Cortex of kidney (tissue), 1 donor: ENCODE data around the gene UROC1.

ENCODE experiments used
- DNase-seq: peaks from one replicate; lab custom pipeline; 2025; lab: John Stamatoyannopoulos, UW

Gene UROC1

DNA sequence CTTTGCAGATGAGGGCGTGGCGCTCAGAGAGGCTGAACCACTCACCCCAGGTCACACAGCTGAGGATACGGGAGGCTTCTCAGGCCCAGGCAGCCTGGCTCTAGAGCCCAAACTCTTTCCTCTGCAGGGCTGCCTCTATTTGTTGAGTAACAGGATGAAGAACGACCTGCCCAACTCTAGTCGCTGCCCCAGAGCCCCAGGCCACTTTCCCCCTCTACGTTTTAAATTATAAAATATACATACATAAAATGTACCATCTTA lies 22.7 kb downstream of the UROC1 start:
- no peak for DNase-seq

DNA sequence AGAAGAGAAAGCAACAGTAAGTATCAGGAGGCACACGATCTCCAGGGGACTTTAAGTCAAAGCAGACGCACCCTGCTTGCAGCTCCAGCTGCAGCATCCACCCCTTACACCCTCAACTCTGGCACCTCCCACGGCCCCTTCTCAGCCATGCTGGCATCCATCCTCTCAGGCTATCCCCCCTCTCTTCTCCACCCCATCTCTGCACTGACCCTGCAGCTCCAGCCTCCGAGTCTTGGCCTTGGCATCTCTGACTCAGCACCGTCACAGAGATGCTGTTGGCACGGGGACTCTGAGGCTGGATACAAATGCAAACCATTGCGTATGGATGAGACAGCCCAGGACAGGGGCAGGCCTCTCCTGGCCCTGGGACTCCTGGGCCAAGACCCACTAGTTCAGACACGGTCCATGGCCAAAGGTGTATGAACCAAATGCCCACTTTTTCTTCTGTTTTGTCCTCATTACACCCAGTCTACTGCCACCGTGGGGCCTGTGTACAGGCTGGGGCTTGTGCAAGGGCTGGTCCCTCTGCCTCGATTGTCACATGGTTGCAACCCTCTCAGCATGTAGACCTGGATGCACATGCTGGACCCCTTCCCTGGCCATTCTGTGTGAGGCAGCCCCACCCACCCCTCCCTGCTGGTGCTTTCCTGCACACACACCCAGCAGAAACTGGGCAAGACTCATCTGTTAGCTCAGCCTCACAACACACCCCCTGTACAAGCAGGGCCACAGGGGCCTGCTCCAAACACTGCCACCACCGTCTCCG lies 23.2 kb downstream of the UROC1 start:
- no peak for DNase-seq

DNA sequence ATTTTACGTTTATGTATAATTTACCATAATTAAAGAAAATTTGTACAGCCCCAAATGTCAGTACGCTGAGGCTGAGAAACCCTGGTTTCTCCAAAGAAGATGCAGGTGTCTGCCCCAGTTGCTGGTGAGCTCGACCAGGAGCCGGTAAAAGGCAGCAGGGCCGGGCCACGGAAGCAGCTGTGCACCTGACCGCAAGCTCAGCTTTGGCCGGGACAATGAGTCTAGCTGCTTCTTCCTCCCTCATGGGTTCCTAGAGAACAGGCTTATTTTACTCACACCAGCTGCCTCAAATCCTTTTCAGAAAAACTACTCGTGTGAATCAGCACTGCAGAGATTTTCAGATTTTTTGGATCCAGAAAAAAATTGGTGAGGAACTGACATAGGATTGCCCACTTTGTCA lies 23.8 kb downstream of the UROC1 start:
- no peak for DNase-seq

DNA sequence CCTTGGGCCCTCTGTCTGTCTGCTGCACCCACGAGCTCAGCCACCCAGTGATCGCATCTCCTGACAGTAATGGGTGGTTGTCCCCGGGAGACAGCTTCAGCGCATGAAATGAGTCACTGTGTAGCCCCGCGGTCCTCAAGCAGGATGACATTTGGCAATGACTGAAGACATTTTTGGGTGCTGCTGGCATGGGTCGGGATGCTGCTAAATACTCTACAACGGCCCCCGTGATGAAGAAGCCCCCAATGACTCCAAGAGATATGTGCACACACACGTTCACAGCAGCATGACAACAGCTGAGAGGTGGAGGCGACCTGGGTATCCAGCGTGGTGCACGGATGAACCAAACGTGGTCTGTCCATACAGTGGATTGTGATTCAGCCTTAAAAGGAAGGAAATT lies 24.5 kb downstream of the UROC1 start:
- no peak for DNase-seq

DNA sequence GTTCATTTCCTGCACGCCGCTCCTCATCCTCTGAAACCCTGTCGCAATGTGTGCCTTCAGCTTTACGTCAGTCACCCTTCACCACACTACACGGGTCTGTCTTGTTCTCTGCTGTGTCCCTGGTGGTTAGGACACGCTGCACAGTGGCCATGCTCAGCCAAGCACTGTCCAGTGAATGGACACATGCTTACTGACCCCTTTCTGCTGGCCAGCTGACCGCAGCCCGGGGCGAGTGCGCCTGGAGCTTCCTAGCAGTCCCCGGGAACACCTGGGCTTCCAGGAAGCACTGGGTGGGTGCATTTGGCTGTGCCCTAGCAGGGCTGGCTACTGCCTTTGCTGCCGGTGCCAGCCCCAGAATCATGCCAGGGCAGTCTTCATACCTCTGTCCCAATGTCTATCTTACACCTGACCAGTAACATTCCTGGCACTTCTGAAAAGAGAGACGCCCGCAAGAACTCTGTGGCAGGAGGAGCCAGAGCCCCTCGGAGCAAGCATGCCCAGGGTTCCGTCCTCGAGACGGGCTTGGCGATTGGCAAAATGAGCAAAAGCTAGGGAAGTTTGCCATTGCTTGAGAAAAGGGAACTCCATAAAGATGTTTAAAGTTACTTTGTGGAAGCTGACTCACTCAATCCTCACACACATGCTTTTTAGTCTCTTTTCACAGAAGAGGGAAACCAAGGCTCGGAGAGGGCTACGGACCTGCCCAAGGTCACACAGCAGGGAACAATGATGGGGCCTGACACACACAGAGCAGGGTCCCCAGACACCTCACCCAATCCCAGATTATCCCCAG lies 26.2 kb downstream of the UROC1 start:
- no peak for DNase-seq

DNA sequence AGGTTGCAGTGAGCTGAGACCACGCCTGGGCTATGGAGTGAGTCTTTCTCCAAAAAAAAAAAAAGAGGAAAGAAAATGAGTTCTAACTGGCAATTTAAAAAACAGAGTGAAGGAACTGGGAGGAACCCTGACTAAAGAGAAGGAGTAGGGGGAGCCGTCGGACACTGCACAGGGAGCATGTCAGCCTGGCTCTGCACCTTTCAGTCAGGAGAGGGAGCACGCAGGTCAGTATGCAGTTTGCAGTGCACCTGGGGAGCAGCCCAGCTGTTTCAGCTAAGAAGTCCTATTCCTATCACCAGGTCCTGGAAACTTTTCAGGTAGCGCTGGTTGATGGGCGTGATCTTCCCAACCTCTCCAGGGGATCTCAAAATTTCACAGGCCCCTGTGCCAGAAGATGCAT lies 27.0 kb downstream of the UROC1 start:
- no peak for DNase-seq

DNA sequence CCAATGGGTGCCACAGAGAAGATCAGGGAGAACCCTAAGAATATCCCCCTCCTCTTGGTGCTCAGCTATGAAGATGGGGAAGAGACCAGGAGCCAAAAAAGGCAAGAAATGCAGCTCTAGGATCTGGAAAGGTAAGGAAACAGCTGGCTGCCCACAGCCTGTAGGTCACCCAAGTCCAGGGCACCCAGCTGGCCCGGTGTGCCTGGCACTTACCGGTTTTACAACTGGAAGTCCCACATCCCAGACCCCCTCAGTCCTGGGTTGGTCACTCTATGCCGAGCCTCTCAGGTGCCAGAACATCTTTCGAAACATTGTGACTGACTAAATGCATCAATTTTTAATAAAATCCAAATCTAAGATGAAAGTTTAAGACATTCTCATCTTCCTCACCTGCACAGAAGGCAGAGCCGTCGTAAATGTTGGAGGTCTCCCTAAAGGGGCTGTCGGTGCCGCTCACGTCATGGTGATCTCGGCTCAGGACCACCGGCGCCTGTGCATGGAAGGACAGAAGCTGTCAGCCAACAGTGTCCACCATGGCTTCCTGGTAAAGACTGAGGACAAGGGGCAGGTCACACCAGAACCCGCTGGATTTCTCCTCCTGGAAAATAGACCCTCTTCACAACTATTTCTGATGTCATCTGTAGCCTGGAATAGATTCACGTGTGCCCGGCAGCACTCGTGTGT lies 28.5 kb downstream of the UROC1 start:
- DNase-seq: no peak

DNA sequence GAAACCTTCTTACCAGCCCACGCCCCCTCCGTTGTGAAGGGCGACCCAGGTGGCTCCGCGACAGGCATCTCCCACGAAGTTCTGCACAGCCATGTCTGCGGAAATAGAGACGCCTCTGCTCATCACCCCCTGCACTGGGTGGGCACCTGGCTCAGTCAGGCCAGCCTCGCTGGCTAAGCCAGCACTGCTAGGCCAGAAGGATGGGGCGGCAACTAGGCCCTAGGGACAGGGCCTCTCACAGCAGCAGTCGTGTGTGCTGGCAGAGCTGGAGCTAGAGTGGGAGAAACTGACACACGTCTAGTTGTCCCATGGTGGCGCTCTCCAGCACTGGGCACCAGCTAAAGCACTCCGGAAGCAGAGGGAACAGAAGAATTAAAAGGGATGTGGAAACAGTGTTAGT lies 29.4 kb downstream of the UROC1 start:
- DNase-seq: no peak

DNA sequence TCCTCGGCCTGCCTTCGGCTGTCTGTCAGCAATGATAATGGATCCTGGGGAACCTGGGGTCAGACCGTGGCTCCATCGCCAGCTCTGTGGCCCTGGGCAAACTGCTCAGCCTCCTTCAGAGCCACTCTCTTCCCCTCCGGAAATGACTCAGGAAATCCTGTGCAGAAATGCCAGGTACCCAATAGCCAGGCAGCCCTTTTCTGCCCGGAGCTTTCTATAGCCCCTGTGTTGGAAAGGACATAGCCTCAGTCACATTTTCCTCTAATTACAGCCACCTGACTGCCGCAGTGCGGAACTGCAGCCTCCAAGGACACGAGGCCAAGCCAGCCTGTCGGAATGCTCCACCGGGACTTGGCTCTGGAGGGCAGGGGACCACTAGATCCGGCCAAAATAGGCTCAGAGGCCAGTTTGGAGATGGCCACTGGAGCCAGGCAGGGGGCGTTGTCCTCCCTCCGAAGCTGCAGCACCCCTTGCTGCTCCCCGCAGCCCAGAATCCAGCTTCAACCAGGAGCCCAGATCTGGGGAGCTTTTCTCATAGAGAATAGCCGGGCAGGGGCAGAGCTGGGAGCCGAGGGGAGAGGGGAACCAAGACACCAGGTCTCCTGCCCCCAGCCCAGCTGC lies 30.3 kb downstream of the UROC1 start:
- DNase-seq: no peak

DNA sequence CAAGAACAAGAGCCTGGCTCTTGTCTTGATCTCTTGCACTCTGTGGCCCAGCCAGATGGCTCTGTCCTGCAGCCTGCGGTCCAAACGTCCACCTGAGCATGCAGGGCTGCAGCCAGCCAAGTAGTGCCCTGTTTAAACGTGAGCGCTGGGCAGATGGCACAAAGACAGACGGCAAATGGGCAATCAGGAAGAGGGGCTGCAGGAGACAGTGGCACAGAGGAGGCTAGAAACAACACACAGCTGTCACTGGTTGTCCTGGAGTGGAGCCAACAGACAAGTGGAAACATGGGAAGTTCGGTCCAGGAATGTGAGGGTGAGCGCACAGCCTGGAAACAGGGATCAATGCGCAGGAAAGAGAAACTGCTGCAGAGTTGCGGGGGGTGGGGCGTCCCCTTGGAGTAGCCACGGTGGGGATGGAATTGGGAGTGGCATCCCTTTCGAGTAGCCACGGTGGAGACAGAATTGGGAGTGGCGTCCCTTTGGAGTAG lies 31.2 kb downstream of the UROC1 start:
- no peak for DNase-seq

DNA sequence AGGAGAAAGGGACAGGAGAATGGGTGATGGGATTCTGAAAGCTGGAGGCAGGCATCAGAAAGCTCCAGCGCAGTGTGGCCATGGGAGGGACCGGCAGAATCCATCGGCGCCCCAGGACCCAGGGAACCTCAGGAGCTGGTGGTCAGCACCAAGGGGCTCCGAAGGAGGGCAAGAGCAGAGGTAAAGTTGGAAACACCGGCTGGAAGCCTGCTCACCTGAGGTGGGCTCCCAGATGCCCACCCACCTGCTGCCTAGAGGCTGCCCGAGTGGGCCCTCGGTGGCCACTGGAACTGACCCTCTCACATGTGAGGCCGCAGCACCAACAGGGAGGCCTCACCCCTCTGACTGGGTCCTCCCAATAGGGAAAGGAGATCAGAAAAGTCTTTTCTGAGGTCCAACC lies 31.6 kb downstream of the UROC1 start:
- no peak for DNase-seq

DNA sequence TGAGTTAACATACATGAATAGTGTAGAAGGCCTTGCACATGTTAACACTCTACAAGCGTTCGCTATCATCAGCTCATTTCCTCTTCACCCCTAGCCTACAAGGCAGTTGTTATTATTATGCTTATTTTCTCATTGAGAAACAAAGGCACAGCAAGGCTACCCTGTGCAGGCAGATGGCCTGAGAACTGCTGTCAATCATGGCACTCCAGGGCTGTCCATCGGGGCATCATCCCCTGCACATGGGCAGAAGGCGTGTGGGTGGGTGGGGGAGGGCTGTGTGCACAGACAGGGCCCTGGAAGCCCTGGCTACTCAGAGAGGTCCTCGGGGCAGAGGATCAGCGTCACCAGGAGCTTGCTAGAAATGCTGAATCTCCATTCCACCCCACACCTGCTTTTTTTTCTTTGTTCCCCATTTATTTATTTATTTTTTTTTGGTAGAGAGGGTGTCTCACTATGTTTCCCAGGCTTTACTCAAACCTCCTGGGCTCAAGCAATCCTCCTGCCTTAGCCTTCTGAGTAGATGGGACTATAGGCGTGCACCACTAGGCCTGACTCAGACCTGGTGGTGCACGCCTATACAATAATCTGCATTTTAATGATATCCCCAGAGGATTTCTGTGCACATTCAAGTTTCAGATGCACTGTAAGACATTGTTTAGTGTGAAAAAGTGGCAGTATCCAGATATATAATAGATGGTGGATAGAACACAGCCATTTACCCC lies 32.2 kb downstream of the UROC1 start:
- DNase-seq: no peak

DNA sequence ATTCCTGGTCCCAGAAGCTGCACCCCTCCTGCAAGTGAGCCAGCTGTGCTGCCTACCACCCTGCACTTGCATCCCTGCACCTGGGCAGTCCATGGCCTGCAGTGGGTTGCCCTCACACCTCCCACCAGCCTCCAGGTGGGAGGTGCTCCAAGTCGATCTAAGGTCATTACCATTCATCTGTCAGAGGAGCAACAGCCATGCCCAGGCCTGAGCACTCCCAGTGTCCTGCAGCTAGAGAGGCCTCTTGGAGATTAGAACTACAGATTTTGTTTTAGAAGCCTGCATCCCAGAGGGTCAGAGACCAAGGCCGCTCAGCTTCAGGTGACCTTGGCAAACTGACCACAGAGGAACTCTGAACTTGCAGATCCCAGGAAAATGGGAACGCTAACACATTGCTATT lies 32.9 kb downstream of the UROC1 start:
- DNase-seq: no peak

DNA sequence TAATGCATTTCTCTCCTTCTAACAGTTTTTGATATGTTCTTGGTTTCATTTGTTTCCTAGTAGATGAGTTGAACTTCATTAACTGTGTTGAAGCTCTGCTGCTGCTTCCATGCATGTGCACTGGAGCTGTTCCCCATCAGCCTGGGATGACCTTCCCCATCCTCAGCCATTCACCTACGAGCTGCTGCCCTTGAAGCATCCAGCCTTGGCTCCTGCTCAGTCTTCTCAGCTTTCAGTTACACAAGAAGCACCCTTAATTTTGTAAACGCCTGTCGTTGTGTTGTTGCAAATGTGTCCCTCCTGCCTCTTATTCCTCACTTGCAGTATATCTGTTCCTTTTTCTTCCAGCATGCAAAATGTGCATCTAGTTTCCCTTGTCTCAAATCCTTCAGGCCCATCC lies 33.4 kb downstream of the UROC1 start:
- DNase-seq: no peak

DNA sequence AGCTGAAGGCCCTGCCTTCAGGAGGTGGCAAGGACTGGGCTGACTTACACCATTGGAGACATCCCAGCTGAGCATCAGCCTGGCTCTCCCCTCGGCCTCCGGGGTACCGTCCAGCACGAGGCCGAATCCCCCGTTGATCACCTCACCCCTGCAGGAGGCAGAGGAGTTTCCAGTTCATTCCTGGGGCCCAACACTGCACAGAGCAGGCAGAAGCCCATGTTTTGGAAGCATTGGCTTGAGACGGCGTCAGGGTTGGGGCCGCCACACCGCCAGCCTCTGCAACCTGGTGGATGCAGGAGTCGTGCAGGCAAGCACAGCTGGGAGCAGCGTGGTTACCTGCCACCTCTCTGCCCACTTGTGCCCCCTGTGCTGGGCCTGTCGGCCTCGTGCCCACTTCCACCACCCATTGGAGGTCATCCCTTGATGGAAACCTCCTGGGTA lies 34.2 kb downstream of the UROC1 start:
- no peak for DNase-seq

DNA sequence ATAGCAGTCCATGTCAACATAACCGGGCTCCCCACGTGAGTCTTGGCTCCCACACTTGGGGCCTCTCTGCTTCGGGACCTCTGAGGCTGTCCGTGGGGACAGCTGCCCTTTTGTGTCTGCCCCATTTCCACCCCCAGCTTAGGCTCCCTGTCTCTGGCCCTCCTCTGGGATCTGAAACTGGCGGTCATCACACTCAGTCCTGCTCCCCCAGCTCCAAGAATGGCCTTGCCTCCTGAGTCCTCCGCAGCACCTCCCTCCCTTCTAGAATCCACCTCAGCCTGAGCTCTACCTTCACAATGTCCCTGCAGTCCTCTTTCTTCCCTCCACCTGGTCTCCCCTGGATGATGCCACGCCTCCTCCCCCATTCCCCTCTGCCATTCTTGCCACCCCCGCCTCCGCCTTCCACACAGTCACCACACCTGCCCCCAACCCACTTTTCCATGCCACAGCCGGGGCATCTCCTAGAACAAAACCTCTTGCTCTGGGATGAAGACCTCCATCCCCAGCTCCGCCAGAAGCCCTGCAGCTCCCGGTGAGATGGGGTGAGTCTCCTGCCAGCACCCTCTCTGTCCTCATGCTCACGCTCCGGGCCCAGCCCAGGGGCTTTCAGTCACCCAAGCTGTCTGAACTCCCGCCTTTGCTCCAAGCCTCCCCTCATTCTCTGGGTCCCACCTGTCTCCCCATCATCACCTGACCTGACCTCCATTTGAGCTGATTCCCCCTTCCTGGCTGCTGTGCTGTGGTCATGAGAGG lies 34.9 kb downstream of the UROC1 start:
- no peak for DNase-seq

DNA sequence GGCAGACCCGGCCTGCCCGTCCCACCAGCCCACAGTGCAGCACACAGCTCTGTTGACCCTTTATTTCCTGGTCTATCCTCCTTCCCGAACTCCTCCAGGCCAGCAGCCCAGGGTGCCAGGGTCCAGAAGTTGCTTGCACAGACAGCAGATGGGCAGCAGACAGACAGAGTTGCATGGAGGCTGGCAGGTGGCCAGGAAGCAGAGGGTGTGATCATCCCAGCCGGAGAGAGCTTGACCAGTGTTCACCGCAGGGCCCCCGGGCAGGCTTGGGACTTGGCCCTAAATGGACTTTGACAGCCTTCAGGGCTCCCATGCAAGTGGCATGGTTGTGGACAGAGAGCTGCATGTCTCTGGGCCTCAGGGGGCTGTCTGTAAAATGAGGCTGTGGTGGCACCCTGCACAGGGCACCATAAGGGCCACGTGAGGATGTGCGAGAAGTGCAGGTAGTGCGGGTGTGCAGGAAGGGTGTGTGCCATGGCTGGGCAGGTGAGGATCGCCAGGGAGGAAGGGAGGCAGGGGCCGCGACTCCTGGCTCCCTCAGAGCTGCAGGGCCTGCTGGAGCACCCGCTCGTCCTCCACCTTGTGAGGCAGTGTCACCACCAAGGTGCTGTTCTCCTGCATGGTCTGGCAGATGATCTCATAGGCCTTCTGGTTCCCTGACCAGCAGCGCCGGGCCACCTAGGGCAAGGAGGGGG lies 35.6 kb downstream of the UROC1 start:
- no peak for DNase-seq

DNA sequence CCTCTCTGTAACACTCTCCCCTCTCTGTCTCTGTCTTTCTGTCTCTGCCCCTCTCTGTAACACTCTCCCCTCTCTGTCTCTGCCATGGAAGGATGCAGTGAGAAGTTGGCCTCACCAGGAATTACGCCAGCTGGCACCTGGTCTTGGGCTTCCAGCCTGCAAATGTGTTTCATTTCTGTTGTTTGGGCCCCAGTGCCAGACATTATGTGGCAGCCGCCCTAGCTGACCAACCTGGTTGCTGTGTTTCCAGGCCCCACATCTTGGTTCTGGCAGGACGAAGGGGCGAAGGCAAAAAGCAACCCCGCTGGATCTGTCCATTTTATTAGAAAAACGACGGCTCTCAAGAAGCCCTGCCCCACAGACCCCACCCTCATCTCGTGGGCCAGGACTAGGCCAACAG lies 36.7 kb downstream of the UROC1 start:
- DNase-seq: no peak

DNA sequence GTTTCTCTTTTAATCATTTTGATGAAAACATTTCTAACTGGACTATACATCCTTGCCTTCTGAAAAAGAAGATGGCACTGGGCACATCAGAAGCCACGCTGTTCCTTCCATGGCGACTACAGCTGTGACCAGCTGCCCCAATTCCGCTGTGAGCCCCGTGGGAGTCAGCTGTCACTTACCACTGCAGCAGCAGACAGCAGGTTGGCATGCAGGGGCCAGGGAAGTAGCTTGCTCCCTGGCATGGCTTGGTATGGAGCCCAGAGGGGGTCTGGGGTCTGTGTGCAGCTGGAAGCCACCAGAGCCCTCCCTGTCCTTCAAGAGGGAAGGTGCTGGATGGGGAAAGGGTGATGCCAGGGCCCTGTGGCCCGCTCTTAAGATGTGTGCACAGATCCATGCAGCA lies 37.4 kb downstream of the UROC1 start:
- DNase-seq: no peak

DNA sequence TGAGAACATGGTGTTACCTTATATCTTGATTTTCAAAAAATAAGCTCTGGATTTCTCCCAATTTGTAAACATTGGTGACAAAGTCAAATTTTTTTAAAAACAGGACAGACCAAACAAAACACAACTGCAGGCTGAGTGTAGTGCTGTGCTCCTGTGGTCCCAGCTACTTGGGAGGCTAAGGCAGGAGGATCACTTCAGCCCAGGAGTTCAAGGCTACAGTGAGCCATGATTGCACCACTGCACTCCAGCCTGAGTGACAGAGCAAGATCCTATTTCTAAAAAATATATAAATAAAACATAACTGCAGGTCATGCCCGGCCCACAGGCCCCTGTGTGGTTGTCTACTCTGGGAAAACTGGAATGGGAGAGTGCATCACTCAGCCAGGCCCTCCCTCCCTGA lies 37.9 kb downstream of the UROC1 start:
- no peak for DNase-seq
